HG03280 (cell line): Measurements from ENCODE around the gene CDH3.
A peak's percentile ranks its signal among the peaks of the same experiment; 100 is the strongest.
"Not testable (repeated sequence)": the region's sequence is repeated elsewhere in the genome, so short reads cannot be mapped to it uniquely, and the experiment has no call there.

ENCODE experiments used
- ATAC-seq: cut with Tn5 transposase; IDR thresholded peaks from one replicate; pipeline ENCODE4 v1.9.1; 2021; ENCODE audit warnings: mild to moderate bottlenecking, moderate library complexity; ENCODE audit not compliant: unreplicated experiment

Gene CDH3

GRCh38 chr16:68698091-68698490, 53.0 kb downstream of the CDH3 start:
- ATAC-seq: no peak

DNA sequence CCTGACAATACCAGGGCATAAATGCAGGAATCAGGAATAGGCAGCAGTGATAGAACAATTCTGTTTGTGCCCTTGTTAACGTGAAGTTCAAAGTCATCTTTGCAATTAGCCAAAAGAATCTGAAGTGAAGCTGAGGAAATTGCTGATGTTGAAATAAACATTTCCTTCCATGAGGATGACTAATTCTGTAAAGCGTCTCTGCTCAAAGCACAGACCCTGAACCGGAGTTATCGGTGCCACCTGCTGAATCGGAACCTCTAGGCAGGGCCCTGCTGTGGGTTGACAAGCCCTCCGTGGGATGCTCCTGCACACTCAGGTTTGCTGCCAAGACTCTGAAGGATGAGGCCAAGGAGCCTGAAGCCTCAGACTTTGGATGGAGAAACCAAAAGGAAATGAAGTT, 55.0 kb downstream of the CDH3 start:
- ATAC-seq: no peak

DNA sequence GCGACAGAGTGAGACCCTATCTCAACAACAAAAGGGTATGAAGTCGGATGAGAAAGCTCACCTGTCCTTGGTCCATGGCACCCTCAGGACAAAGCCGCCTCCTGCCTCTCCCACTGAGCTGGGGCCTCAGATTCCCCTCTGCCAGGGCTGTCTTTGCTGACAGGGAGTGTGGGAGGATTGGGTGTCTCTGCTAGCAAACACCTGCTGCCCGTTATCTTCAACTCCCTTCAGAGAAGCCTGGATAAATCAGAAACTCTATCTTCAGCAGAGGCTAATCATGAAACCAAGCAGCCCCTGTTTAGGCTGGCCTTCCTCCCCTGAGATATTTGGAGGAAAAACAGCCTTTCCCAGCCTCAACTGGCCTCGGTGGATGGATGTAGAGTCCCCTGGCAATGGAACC, 55.7 kb downstream of the CDH3 start:
- ATAC-seq: no peak

- no peak for ATAC-seq
These were observed 59.2 kb downstream of the CDH3 start for GRCh38 chr16:68704232-68704867.

DNA sequence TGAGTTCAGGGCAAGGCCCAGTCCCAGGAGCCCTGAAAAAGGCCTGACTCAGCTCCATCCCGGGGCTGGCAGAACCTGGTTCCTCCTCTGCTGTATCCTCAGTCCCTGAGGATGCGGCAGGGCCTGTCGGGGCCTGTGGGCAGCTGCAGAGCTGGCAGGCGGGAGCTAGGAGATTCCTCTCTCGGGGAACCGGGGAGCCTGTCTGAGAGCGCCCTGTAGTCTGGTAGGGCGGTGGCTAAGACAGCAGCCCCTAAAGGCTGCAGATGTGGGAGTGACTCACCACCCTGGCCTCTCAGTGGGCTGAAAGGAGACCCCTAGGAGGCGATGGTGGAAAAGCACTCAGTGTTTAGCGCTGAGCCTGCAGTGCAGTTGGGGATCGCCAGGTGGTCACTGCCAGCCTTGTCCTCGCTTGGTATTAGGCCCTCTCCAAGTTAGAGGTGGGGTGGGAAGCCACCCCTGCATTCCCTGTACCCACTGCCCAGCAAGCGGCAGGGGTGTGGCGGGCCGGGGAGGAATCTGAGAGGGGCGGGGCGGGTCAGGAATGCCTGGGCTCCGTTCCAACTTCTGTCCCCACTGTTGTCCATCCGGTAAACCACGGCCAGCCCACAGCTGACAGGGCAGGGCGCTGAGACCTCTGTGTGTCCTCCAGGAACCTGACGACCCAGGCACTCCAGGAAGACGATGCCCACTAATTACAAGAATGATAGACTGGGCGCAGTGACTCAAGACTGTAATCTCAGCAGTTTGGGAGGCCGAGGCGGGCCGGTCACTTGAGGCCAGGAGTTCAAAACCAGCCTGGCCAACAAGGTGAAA, 62.4 kb downstream of the CDH3 start:
- no peak for ATAC-seq

DNA sequence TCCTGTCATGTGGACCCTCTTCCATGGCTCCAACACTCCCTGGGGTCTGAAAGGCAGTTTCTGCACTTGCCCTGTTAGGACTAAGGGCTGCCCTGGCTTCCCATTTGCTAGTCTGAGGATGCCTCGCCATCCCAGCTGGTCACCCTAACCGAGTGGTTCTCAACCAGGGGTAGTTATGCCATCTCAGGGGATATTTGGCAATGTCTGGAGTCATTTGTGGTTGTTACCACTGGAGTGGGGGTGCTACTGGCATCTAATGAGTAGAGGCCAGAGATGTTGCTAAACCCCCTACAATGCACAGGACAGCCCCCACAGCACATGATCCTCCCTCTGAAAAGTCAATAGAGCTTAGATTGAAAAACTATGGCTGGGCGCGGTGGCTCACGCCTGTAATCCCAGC, 65.1 kb downstream of the CDH3 start:
- ATAC-seq: no peak

DNA sequence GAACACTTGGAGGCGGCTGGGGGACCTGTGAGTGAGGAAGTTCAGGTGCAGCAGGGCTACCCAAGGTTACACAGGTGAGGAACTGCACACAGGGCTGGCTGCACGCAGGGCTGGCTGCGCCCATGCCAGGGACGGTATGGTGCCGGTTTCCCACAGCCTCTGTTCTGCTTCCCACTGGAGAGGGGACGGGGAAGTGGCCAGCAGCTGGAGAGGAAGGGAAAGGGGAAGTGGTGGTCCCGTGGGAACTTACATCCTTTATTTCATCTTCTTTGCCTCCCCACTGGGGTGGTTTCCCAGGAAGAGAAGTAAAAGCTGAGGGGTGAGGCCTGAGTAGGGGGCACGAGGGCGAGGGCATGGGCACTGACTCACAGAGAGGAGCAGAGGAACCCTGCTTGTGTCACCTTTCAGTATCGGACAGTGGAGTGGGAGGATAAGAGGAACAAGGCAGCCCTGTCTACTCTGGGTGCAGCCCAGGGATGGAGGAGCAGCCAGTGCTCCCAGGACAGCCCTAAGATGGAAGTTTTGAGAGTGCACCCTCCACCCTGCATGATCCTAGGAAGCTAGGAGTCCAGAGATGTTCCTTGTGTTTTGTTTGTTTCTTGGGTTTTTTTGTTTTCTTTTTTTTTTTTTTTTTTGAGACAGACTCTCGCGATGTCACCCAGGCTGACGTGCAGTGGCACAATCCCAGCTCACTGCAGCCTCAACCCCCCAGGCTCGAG, 66.5 kb downstream of the CDH3 start:
- no peak for ATAC-seq

- no peak for ATAC-seq
These were observed 68.3 kb downstream of the CDH3 start for GRCh38 chr16:68713361-68713760.

GRCh38 chr16:68715471-68715870, 70.4 kb downstream of the CDH3 start:
- no peak for ATAC-seq

- ATAC-seq: not testable (repeated sequence)
These were observed 71.4 kb downstream of the CDH3 start for GRCh38 chr16:68716516-68716915.

DNA sequence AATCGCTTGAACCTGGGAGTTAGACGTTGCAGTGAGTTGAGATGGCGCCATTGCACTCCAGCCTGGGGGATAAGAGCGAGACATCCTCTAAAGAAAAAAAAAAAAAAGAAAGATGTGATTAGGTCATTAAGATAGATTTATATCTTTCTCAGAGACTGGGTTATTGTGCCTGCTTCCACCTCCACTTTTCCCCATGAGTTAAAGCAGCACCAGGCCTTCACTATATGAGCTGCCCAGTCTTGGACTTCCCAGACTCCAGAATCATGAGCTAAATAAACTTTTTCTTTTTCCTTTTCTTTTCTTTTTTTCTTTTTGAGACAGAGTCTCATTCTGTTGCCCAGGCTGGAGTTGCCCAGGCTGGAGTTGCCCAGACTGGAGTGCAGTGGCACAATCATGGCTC, 72.6 kb downstream of the CDH3 start:
- ATAC-seq: no peak

- no peak for ATAC-seq
These were observed 73.5 kb downstream of the CDH3 start for GRCh38 chr16:68718590-68718989.

DNA sequence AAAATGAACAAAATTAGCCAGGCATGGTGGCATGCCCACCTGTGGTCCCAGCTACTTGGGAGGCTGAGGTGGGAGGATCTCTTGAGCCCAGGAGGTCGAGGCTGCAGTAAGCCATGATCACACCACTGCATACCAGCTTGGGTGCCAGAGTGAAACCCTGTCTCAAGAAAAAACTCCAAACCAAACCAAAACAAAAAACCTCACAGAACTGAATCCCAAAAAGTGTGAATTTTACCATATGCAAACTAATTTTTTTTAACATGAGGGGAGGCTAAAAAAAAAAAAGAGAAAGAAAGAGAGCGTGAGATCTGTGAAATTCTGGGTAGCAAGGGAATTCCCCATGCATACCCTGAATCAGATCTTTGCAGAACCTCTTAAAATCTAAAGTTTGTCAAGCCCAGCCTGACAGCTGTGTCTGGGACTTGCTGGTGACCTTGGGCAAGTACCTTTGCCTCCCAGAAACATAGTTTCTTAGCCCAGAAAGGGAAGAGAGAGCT, 74.9 kb downstream of the CDH3 start:
- peak; percentile 78 for ATAC-seq

- no peak for ATAC-seq
These were observed 77.3 kb downstream of the CDH3 start for GRCh38 chr16:68722119-68723024.

GRCh38 chr16:68724797-68725196, 79.7 kb downstream of the CDH3 start:
- ATAC-seq: no peak

DNA sequence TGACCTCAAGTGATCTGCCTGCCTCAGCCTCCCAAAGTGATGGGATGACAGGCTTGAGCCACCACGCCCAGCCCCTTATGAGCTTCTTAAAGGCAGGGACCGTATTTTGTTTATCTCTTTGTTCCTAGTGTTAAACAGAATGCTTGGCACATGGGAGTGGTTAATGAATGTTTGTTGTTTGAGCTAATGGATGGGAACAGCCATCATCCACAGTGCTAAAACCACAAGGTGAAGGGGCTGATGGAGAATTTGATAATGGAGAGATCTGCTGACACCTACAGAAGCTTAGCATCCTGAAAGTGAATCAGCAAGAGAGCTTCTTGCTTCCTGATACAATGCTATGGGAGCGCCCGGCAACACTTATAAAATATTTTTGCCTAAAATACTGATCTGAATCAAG, 83.4 kb downstream of the CDH3 start:
- ATAC-seq: no peak

DNA sequence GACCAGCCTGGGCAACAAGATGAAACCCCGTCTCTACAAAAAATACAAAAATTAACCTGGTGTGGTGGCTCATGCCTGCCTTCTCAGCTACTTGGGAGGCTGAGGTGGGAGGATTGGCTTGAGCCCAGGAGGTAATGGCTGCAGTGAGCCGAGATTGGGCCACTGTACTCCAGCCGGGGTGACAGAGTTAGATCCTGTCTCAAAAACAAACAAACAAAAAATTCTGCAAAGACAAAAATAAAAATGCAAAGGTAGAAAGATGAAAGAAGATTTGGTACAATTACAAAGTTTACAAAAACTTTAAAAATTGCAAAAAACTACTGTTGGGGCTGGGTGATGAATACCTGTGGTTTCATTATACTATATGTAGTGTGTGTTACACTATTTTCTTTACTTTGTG, 86.5 kb downstream of the CDH3 start:
- no peak for ATAC-seq

- ATAC-seq: no peak
These were observed 87.1 kb downstream of the CDH3 start for GRCh38 chr16:68732042-68732680.

GRCh38 chr16:68732741-68733399, 87.8 kb downstream of the CDH3 start:
- no peak for ATAC-seq

GRCh38 chr16:68733570-68733969, 88.5 kb downstream of the CDH3 start:
- no peak for ATAC-seq
